Chondrocyte (in vitro differentiated cells): ENCODE data around the gene PSMA4. TPM values are rescaled to one million over a fixed set of nuclear protein-coding genes. Genes with fewer than 3 reads are reported as not detected.
A peak's percentile ranks its signal among the peaks of the same experiment; 100 is the strongest.

Experiments used
- DNase-seq: peaks from one replicate; pipeline ENCODE4 v3.0.0; 2021; ENCODE audit warnings: mixed read lengths, low spot score
- H3K27ac Mint-ChIP-seq: one replicate; pipeline ENCODE4 v1.8.0; 2021; ENCODE audit warnings: mild to moderate bottlenecking, moderate library complexity, mixed read lengths; ENCODE audit not compliant: unreplicated experiment
- H3K27me3 Mint-ChIP-seq: 2 replicates; pipeline ENCODE4 v1.8.0; 2021; ENCODE audit warnings: low read depth, mixed read lengths
- H3K36me3 Mint-ChIP-seq: 2 replicates; pipeline ENCODE4 v1.8.0; 2021; ENCODE audit warnings: low read depth, mixed read lengths
- H3K4me1 Mint-ChIP-seq: 2 replicates; pipeline ENCODE4 v1.8.0; 2021; ENCODE audit warnings: low read depth, mild to moderate bottlenecking, mixed read lengths
- H3K4me3 Mint-ChIP-seq: one replicate; pipeline ENCODE4 v1.8.0; 2021; ENCODE audit warnings: mild to moderate bottlenecking, moderate library complexity, mixed read lengths; ENCODE audit not compliant: unreplicated experiment
- H3K9me3 Mint-ChIP-seq: 2 replicates; pipeline ENCODE4 v1.8.0; 2021; ENCODE audit warnings: low read depth, mixed read lengths
- total RNA-seq: library from RNA; stranded (reverse); gene quantifications from 3 replicates; pipeline ENCODE4 v1.2.1, GENCODE V29; 2021
- TF ChIP-seq, protein P1 (sequence below): fragments of 200-600 bp; sonication (generic); IDR thresholded peaks from 2 replicates; pipeline ENCODE4 v1.5.0; 2021; ENCODE audit warnings: antibody characterized with exemption, mild to moderate bottlenecking, moderate library complexity

The PSMA4 gene
- total RNA-seq, 1 donor from 2014 or later: 155 TPM

DNA sequence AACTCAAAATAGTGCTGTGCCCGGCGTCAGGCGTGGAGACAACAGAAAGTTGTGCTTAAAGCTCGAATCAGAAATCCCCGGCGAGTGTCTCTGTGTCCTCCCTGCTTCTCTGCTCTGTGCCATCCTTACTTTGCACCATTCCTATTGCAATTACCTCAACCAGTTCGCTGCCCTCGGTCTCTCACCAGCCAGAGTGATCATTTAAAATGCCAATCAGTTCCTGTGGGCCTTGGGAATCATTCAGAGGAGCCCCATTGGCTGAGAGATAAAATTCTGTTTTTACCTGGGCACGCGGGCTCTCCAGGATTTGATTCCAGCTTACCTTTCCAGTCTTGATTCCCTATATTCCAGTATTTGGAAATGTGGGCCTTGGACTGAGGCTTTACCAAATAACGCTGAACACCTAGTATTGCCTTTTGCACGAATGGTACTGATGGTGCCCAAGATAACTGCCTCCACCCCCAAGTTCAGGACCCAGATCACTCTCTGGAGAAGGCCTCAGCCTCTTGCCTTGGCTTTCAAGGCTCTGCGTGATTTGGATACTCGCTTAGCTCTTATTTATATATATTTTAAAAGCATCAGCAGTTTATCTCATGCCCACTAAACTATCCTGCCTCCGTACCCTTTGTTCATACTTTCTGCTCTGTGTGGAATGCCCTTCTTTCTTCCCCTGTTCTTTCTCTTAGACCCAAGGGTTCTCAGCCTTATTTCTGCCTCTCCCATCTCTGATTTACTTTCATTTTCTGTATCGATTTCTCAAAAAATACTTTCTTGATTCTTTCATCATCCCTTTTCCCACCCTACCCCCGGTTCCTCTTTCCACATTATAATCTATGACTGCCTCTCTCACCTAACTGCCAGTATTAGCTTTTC is 863 bp downstream of the PSMA4 start:
- TF ChIP-seq, protein P1, sequence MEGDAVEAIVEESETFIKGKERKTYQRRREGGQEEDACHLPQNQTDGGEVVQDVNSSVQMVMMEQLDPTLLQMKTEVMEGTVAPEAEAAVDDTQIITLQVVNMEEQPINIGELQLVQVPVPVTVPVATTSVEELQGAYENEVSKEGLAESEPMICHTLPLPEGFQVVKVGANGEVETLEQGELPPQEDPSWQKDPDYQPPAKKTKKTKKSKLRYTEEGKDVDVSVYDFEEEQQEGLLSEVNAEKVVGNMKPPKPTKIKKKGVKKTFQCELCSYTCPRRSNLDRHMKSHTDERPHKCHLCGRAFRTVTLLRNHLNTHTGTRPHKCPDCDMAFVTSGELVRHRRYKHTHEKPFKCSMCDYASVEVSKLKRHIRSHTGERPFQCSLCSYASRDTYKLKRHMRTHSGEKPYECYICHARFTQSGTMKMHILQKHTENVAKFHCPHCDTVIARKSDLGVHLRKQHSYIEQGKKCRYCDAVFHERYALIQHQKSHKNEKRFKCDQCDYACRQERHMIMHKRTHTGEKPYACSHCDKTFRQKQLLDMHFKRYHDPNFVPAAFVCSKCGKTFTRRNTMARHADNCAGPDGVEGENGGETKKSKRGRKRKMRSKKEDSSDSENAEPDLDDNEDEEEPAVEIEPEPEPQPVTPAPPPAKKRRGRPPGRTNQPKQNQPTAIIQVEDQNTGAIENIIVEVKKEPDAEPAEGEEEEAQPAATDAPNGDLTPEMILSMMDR: peak; percentile 4
- H3K27me3 Mint-ChIP-seq: no peaks in the 10 kb centered on the region
- H3K4me3 Mint-ChIP-seq: peak overlapping the region; percentile 96
- no peaks in the 10 kb centered on the region for H3K9me3 Mint-ChIP-seq
- H3K36me3 Mint-ChIP-seq: peaks cover 16% of the 10 kb centered on the region
- no peak for DNase-seq
- peak overlapping the region; percentile 100 for H3K27ac Mint-ChIP-seq
- H3K4me1 Mint-ChIP-seq: peaks cover 15% of the 10 kb centered on the region

GRCh38 chr15:78541744-78542034 is 1.4 kb downstream of the PSMA4 start:
- peak overlapping the region; percentile 96 for H3K4me3 Mint-ChIP-seq
- no peaks in the 10 kb centered on the region for H3K9me3 Mint-ChIP-seq
- no peaks in the 10 kb centered on the region for H3K27me3 Mint-ChIP-seq
- peaks cover 15% of the 10 kb centered on the region for H3K4me1 Mint-ChIP-seq
- peak overlapping the region; percentile 100 for H3K27ac Mint-ChIP-seq
- no peak for DNase-seq
- peaks cover 20% of the 10 kb centered on the region for H3K36me3 Mint-ChIP-seq
- TF ChIP-seq, protein P1: no peak

GRCh38 chr15:78542647-78543046 is 2.4 kb downstream of the PSMA4 start:
- no peak overlapping the region for H3K27ac Mint-ChIP-seq
- TF ChIP-seq, protein P1: no peak
- no peak overlapping the region for H3K4me3 Mint-ChIP-seq
- H3K4me1 Mint-ChIP-seq: peaks cover 15% of the 10 kb centered on the region
- no peaks in the 10 kb centered on the region for H3K27me3 Mint-ChIP-seq
- DNase-seq: no peak
- no peaks in the 10 kb centered on the region for H3K9me3 Mint-ChIP-seq
- peaks cover 24% of the 10 kb centered on the region for H3K36me3 Mint-ChIP-seq

DNA sequence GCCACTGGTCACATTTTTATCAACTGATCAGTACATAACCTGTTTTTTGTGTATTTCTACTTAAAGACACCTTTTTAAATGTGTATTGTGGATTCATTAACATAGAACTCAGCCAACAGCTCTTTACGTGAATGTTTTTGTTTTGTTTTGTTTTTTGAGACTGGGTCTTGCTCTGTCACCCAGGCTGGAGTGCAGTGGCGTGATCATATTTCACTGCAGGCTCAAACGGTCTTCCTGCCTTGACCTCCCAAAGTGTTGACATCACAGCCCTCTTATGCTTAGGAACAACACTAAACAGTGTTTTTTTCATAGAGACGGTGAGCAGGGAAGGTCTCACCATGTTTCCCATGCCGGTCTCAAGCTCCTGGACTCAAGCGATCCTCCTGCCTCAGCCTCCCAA is 9.9 kb downstream of the PSMA4 start:
- TF ChIP-seq, protein P1: no peak
- Mint-ChIP-seq H3K27ac (no peak overlapping the region), H3K36me3 (peaks cover 32% of the 10 kb centered on the region), H3K27me3 (no peaks in the 10 kb centered on the region), H3K4me1 (no peaks in the 10 kb centered on the region), H3K9me3 (no peaks in the 10 kb centered on the region), H3K4me3 (no peak overlapping the region)
- DNase-seq: no peak

GRCh38 chr15:78550815-78551214 is 10.6 kb downstream of the PSMA4 start:
- peaks cover 27% of the 10 kb centered on the region for H3K36me3 Mint-ChIP-seq
- no peak overlapping the region for H3K27ac Mint-ChIP-seq
- no peaks in the 10 kb centered on the region for H3K27me3 Mint-ChIP-seq
- DNase-seq: no peak
- no peaks in the 10 kb centered on the region for H3K4me1 Mint-ChIP-seq
- TF ChIP-seq, protein P1: no peak
- no peaks in the 10 kb centered on the region for H3K9me3 Mint-ChIP-seq
- H3K4me3 Mint-ChIP-seq: no peak overlapping the region
